Progenitor cell of endocrine pancreas (in vitro differentiated cells): ENCODE results near the gene ZYX. TPM values are rescaled to one million over a fixed set of nuclear protein-coding genes. Genes with fewer than 3 reads are reported as not detected.

Experiments used
- DNase-seq: peaks from one replicate; pipeline ENCODE4 v3.0.0; 2021; ENCODE audit warnings: low spot score; ENCODE audit not compliant: unreplicated experiment
- H3K27ac Mint-ChIP-seq: 2 replicates; pipeline ENCODE4 v1.8.0; 2021; ENCODE audit warnings: mild to moderate bottlenecking, moderate library complexity, mixed read lengths
- H3K27me3 Mint-ChIP-seq: 2 replicates; pipeline ENCODE4 v1.8.0; 2021; ENCODE audit warnings: mixed read lengths
- H3K36me3 Mint-ChIP-seq: 2 replicates; pipeline ENCODE4 v1.8.0; 2022; ENCODE audit warnings: mixed read lengths; ENCODE audit not compliant: insufficient read depth
- H3K4me1 Mint-ChIP-seq: 2 replicates; pipeline ENCODE4 v1.8.0; 2021; ENCODE audit warnings: low read depth, mixed read lengths
- H3K4me3 Mint-ChIP-seq: 2 replicates; pipeline ENCODE4 v1.8.0; 2021; ENCODE audit warnings: low read depth, mild to moderate bottlenecking, moderate library complexity, mixed read lengths
- H3K9me3 Mint-ChIP-seq: 2 replicates; pipeline ENCODE4 v1.8.0; 2021; ENCODE audit warnings: low read depth, mixed read lengths
- total RNA-seq: library from RNA; stranded (reverse); gene quantifications from 2 replicates; pipeline ENCODE4 v1.2.1, GENCODE V29; 2021
- TF ChIP-seq, protein P1 (sequence below): fragments of 200-600 bp; sonication (generic); IDR thresholded peaks from one replicate; pipeline ENCODE4 v1.5.0; 2021; ENCODE audit warnings: antibody characterized with exemption, mild to moderate bottlenecking; ENCODE audit not compliant: unreplicated experiment

The ZYX gene
- total RNA-seq, 1 donor from 2014 or later: 69.0 TPM

DNA sequence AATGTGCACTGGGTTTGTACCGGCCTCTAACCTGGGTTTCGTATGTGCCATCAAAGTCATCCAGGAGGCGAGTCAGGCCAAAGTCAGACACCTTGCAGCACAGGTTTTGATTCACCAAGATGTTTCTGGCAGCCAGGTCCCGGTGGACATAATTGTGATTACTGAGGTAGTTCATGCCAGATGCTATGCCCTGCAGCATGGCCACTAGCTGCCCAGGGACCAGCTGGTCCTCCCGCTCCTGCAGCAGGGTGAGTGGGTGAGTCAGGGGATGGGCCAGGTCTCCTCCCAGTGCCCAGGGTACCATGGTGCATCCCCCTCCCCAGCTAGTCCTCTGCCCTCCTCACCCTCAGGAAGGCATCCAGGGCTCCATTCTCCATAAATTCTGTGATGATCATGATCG is 13.6 kb downstream of the ZYX start:
- H3K27me3 Mint-ChIP-seq: no peaks in the 10 kb centered on the region
- H3K4me1 Mint-ChIP-seq: peaks cover 10% of the 10 kb centered on the region
- no peak overlapping the region for H3K4me3 Mint-ChIP-seq
- TF ChIP-seq, protein P1, sequence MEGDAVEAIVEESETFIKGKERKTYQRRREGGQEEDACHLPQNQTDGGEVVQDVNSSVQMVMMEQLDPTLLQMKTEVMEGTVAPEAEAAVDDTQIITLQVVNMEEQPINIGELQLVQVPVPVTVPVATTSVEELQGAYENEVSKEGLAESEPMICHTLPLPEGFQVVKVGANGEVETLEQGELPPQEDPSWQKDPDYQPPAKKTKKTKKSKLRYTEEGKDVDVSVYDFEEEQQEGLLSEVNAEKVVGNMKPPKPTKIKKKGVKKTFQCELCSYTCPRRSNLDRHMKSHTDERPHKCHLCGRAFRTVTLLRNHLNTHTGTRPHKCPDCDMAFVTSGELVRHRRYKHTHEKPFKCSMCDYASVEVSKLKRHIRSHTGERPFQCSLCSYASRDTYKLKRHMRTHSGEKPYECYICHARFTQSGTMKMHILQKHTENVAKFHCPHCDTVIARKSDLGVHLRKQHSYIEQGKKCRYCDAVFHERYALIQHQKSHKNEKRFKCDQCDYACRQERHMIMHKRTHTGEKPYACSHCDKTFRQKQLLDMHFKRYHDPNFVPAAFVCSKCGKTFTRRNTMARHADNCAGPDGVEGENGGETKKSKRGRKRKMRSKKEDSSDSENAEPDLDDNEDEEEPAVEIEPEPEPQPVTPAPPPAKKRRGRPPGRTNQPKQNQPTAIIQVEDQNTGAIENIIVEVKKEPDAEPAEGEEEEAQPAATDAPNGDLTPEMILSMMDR: no peak
- no peak for DNase-seq
- H3K36me3 Mint-ChIP-seq: peaks cover 20% of the 10 kb centered on the region
- H3K27ac Mint-ChIP-seq: no peak overlapping the region
- H3K9me3 Mint-ChIP-seq: no peaks in the 10 kb centered on the region

GRCh38 chr7:143395187-143396149 is 14.3 kb downstream of the ZYX start:
- H3K9me3 Mint-ChIP-seq: no peaks in the 10 kb centered on the region
- TF ChIP-seq, protein P1: peak; percentile 23
- DNase-seq: no peak
- H3K4me3 Mint-ChIP-seq: no peak overlapping the region
- H3K27me3 Mint-ChIP-seq: no peaks in the 10 kb centered on the region
- H3K27ac Mint-ChIP-seq: no peak overlapping the region
- peaks cover 16% of the 10 kb centered on the region for H3K36me3 Mint-ChIP-seq
- peaks cover 10% of the 10 kb centered on the region for H3K4me1 Mint-ChIP-seq

- Mint-ChIP-seq H3K4me3 (no peak overlapping the region), H3K9me3 (no peaks in the 10 kb centered on the region), H3K4me1 (peaks cover 10% of the 10 kb centered on the region), H3K36me3 (peaks cover 18% of the 10 kb centered on the region), H3K27me3 (no peaks in the 10 kb centered on the region), H3K27ac (no peak overlapping the region)
- TF ChIP-seq, protein P1: no peak
- no peak for DNase-seq
Observed at GRCh38 chr7:143396182-143396581, 15.0 kb downstream of the ZYX start.

DNA sequence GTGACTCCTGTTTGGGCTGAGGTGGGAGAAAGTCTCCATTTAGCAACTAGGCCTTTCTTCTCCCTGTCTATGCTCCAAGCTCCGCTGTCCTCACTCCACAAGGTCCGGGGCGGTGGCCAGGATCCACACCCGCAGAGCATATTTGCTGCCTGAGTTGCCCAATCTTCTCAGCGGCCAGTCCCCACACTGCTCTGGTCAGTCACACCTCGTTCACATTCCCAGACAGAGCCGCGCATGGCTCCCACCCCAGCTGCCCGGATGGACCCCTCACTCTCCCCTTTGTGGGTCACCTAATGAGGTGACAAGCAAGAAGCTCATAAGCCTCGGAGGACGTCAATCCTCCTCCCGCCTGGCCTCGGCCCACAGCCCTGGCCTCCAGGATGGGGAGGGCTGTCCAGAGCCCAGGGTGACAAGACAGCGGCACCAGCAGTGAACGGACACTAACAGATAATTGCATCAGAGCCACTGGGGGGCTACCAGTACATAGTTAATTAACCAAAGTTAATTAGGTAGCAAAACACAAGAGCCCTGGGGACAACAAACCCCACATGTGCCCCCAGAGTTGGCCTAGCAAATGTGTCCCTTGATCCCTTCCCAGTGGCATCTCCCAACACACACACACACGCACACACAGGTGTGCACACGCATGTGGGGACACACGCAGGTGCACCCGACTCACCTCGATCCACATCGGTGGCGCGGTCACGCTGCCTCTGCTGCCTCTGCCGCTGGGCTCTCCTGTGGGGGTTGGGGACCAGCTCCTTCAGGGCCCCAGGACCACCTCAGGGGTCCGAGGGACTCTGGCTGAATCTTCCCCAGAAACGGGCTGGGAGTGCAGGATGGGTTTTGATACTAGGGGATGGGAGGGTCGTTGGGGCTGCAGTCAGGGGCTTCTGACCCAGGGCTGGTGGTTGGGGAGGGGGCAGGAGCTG is 15.7 kb downstream of the ZYX start:
- H3K9me3 Mint-ChIP-seq: no peaks in the 10 kb centered on the region
- no peak overlapping the region for H3K4me3 Mint-ChIP-seq
- peak overlapping the region; percentile 73 for H3K27ac Mint-ChIP-seq
- no peaks in the 10 kb centered on the region for H3K27me3 Mint-ChIP-seq
- H3K36me3 Mint-ChIP-seq: peaks cover 18% of the 10 kb centered on the region
- DNase-seq: no peak
- TF ChIP-seq, protein P1: no peak
- H3K4me1 Mint-ChIP-seq: peaks cover 10% of the 10 kb centered on the region
